GM18507 (cell line): ENCODE data around the gene ST7.
A peak's percentile ranks its signal among the peaks of the same experiment; 100 is the strongest.
"Not testable (repeated sequence)": the region's sequence is repeated elsewhere in the genome, so short reads cannot be mapped to it uniquely, and the experiment has no call there.

ENCODE experiments used
- DNase-seq: peaks from one replicate; pipeline ENCODE4 v3.0.0; 2011; ENCODE audit warnings: low read depth; ENCODE audit not compliant: insufficient read length; ENCODE audit errors: extremely low spot score
- FAIRE-seq: peaks from 2 replicates; lab custom pipeline; 2011; peaks lifted over from hg19 to GRCh38; lab: Jason Lieb, UNC

The ST7 gene

GRCh38 chr7:116970238-116970910 lies 17.1 kb downstream of the ST7 start:
- no peak for FAIRE-seq
- DNase-seq: no peak

GRCh38 chr7:116971153-116971552 lies 17.9 kb downstream of the ST7 start:
- FAIRE-seq, DNase-seq: not testable (repeated sequence)

- FAIRE-seq (no peak), DNase-seq (no peak)
These were observed 18.6 kb downstream of the ST7 start for GRCh38 chr7:116971869-116972268.

- not testable (repeated sequence) for FAIRE-seq, DNase-seq
These were observed 21.7 kb downstream of the ST7 start for GRCh38 chr7:116975024-116975423.

GRCh38 chr7:116977172-116977571 lies 23.9 kb downstream of the ST7 start:
- DNase-seq (no peak), FAIRE-seq (no peak)

GRCh38 chr7:116978006-116978405 lies 24.7 kb downstream of the ST7 start:
- FAIRE-seq (no peak), DNase-seq (no peak)

GRCh38 chr7:116979430-116979829 lies 26.1 kb downstream of the ST7 start:
- DNase-seq (no peak), FAIRE-seq (no peak)

- DNase-seq (no peak), FAIRE-seq (no peak)
These were observed 27.1 kb downstream of the ST7 start for GRCh38 chr7:116980354-116980753.

GRCh38 chr7:116981939-116982338 lies 28.6 kb downstream of the ST7 start:
- FAIRE-seq: no peak
- no peak for DNase-seq

GRCh38 chr7:116984511-116984910 lies 31.2 kb downstream of the ST7 start:
- no peak for FAIRE-seq
- DNase-seq: no peak

- DNase-seq (no peak), FAIRE-seq (peak; percentile 83)
These were observed 31.6 kb downstream of the ST7 start for GRCh38 chr7:116984917-116985316.

GRCh38 chr7:116985575-116985974 lies 32.3 kb downstream of the ST7 start:
- DNase-seq (no peak), FAIRE-seq (no peak)

- DNase-seq (no peak), FAIRE-seq (peak; percentile 52)
These were observed 33.6 kb downstream of the ST7 start for GRCh38 chr7:116986611-116987565.

- FAIRE-seq: no peak
- DNase-seq: no peak
These were observed 35.2 kb downstream of the ST7 start for GRCh38 chr7:116988363-116988989.

GRCh38 chr7:116990056-116990455 lies 36.8 kb downstream of the ST7 start:
- DNase-seq (no peak), FAIRE-seq (no peak)

GRCh38 chr7:116991233-116991632 lies 37.9 kb downstream of the ST7 start:
- DNase-seq (no peak), FAIRE-seq (no peak)

GRCh38 chr7:116994611-116995010 lies 41.3 kb downstream of the ST7 start:
- DNase-seq (no peak), FAIRE-seq (no peak)

- FAIRE-seq (no peak), DNase-seq (no peak)
These were observed 44.7 kb downstream of the ST7 start for GRCh38 chr7:116997972-116998371.

GRCh38 chr7:116998567-116999175 lies 45.4 kb downstream of the ST7 start:
- DNase-seq (no peak), FAIRE-seq (no peak)

GRCh38 chr7:116999311-116999710 lies 46.0 kb downstream of the ST7 start:
- no peak for DNase-seq
- no peak for FAIRE-seq
